B cell (primary cell): ENCODE results near the gene CYP26A1. TPM values are rescaled to one million over a fixed set of nuclear protein-coding genes. Genes with fewer than 3 reads are reported as not detected.

Experiments
- ATAC-seq: fragments of 200-7000 bp; cut with Tn5 transposase; one replicate; pipeline ENCODE4 v1.10.0; 2021; ENCODE audit warnings: low read depth, mild to moderate bottlenecking, moderate number of reproducible peaks, moderate library complexity
- CTCF ChIA-PET: fragments of 350-600 bp; sonication (Branson Sonifier 250); formaldehyde crosslinking; loops from one replicate; lab custom pipeline; 2021; ENCODE audit warnings: antibody characterized with exemption, inconsistent platforms; lab: Charles Lee
- POLR2A ChIA-PET: fragments of 350-600 bp; sonication (Branson Sonifier 250); formaldehyde crosslinking; loops from one replicate; lab custom pipeline; 2021; ENCODE audit warnings: antibody characterized with exemption; lab: Charles Lee
- DNase-seq: peaks from one replicate; pipeline ENCODE4 v3.0.0; 2013
- H2AFZ ChIP-seq: 2 replicates; pipeline ENCODE4 v1.6.1; 2012; ENCODE audit warnings: mild to moderate bottlenecking, low read depth, low read length; ENCODE audit not compliant: insufficient read depth, poor library complexity, severe bottlenecking
- H3K27ac ChIP-seq, 2 donors: 1 replicate in 1 of 2; 2 replicates in 1 of 2; pipeline ENCODE4 v1.5.1; 2012 to 2013; ENCODE audit warnings: low read length in 2 of 2, mild to moderate bottlenecking in 2 of 2, moderate library complexity in 1 of 2
- H3K27me3 ChIP-seq, 4 experiments: fragments of 200-600 bp in 1 of 4; sonication (generic) in 1 of 4; replicated peaks in 1 of 4; 1 replicate in 2 of 4; 2 replicates in 2 of 4; pipeline versions ENCODE4 v1.6.1 to v1.7.0; 2013 to 2016; ENCODE audit warnings: low read length in 3 of 4, mild to moderate bottlenecking in 2 of 4, mixed read lengths in 1 of 4, moderate library complexity in 1 of 4; ENCODE audit not compliant: insufficient read depth in 4 of 4, control insufficient read depth in 3 of 4; ENCODE audit errors: control extremely low read depth in 1 of 4
- H3K36me3 ChIP-seq, 2 experiments: replicated peaks in 1 of 2; 1 replicate in 1 of 2; 2 replicates in 1 of 2; pipeline versions ENCODE4 v1.6.1 to v1.7.1; 2013; ENCODE audit warnings: low read length in 1 of 2; ENCODE audit not compliant: insufficient read depth in 2 of 2, control insufficient read depth in 1 of 2; ENCODE audit errors: control extremely low read depth in 1 of 2, extremely low read depth in 1 of 2
- H3K4me1 ChIP-seq, 2 donors: fragments of 200-600 bp in 1 of 2; sonication (generic) in 1 of 2; 1 replicate in 1 of 2; 2 replicates in 1 of 2; pipeline versions ENCODE4 v1.5.1 to v1.6.1; 2013 to 2017; ENCODE audit warnings: low read length in 2 of 2; ENCODE audit not compliant: control insufficient read depth in 2 of 2, insufficient read depth in 2 of 2
- H3K4me2 ChIP-seq: replicated peaks from 2 replicates; pipeline ENCODE3; 2012; ENCODE audit warnings: mild to moderate bottlenecking, low read depth, low read length; ENCODE audit not compliant: poor library complexity, severe bottlenecking
- H3K4me3 ChIP-seq, 5 experiments: fragments of 200-600 bp in 1 of 5; sonication (generic) in 1 of 5; 1 replicate in 3 of 5; 2 replicates in 2 of 5; pipeline versions ENCODE4 v1.5.1 to v1.7.0; 2011 to 2016; ENCODE audit warnings: low read length in 4 of 5, mild to moderate bottlenecking in 4 of 5, low read depth in 2 of 5, control low read depth in 1 of 5, moderate library complexity in 1 of 5; ENCODE audit not compliant: insufficient read depth in 1 of 5; ENCODE audit errors: control extremely low read depth in 1 of 5, extremely low read depth in 1 of 5
- H3K79me2 ChIP-seq: fragments of 200-600 bp; sonication (generic); one replicate; pipeline ENCODE4 v1.6.0; 2016; ENCODE audit warnings: low read length; ENCODE audit not compliant: control insufficient read depth, insufficient read depth
- H3K9ac ChIP-seq: fragments of 200-600 bp; sonication (generic); 2 replicates; pipeline ENCODE4 v1.6.1; 2017; ENCODE audit warnings: mild to moderate bottlenecking, low read length, moderate library complexity
- H3K9me3 ChIP-seq, 3 donors: one replicate each; pipeline versions ENCODE4 v1.6.1 to v1.7.1; 2013; ENCODE audit warnings: low read length in 2 of 3; ENCODE audit not compliant: control insufficient read depth in 2 of 3, insufficient read depth in 1 of 3; ENCODE audit errors: control extremely low read depth in 1 of 3
- H4K20me1 ChIP-seq: 2 replicates; pipeline ENCODE4 v1.6.0; 2012; ENCODE audit warnings: mild to moderate bottlenecking, low read length; ENCODE audit not compliant: insufficient read depth, control insufficient read depth, poor library complexity, severe bottlenecking
- H3K27ac Mint-ChIP-seq: one replicate; pipeline ENCODE4 v1.8.0; 2021; ENCODE audit warnings: mixed read lengths
- H3K27me3 Mint-ChIP-seq: one replicate; pipeline ENCODE4 v1.8.0; 2021; ENCODE audit warnings: mixed read lengths
- H3K4me1 Mint-ChIP-seq: one replicate; pipeline ENCODE4 v1.8.0; 2021; ENCODE audit warnings: mixed read lengths
- H3K4me3 Mint-ChIP-seq: one replicate; pipeline ENCODE4 v1.8.0; 2021; ENCODE audit warnings: mixed read lengths
- H3K9me3 Mint-ChIP-seq: one replicate; pipeline ENCODE4 v1.8.0; 2022; ENCODE audit warnings: mixed read lengths; ENCODE audit not compliant: insufficient read depth
- CTCF ChIP-seq: fragments of 200-600 bp; IDR thresholded peaks from one replicate; pipeline ENCODE4 v1.8.0; 2022; ENCODE audit warnings: antibody characterized with exemption, mild to moderate bottlenecking
- EZH2 ChIP-seq: IDR thresholded peaks from 2 replicates; pipeline ENCODE4 v1.6.1; 2012; ENCODE audit warnings: borderline replicate concordance, low read depth, mild to moderate bottlenecking, moderate library complexity, low read length; ENCODE audit not compliant: insufficient read depth, poor library complexity, severe bottlenecking
- WGBS: methylation state at CpG from one replicate; pipeline ENCODE4 v1.1.5; 2013; ENCODE audit warnings: missing lambda C conversion rate; ENCODE audit not compliant: insufficient coverage; 5-methylcytosine and 5-hydroxymethylcytosine counted together
- intact Hi-C: fragments of 100-400 bp; cut with micrococcal nuclease; formaldehyde crosslinking; loops from one replicate; pipeline ENCODE4 v1.10.0; 2022
- polyA plus RNA-seq: library from polyadenylated mRNA; depleted of rRNA; stranded (reverse); fragments of >200 nt; gene quantifications from 2 replicates; pipeline ENCODE4 v1.2.3, GENCODE V29; 2012
- total RNA-seq, 2 donors: library from RNA; stranded (reverse); fragments of 120-200 nt in 1 of 2; gene quantifications; 1 replicate in 1 of 2; 2 replicates in 1 of 2; pipeline versions ENCODE4 v1.2.3 to v1.2.4, GENCODE V29; 2013 to 2022

CYP26A1 gene
- total and polyA plus RNA-seq, 2 donors (not counting 1 experiment from before 2014, with no cell fraction given) = not detected

GRCh38 chr10:93060887-93061593 is 12.7 kb upstream of the CYP26A1 start:
- intact Hi-C loops = no loop called here
- DNase-seq = peak; percentile 12
- Histone ChIP-seq H3K4me3 (no peak overlapping the region), H3K27ac (no peak overlapping the region), H4K20me1 (peaks cover 4% of the 10 kb centered on the region), H3K79me2 (no peaks in the 10 kb centered on the region), H3K27me3 (peaks cover 0 to 33% (median 13%) of the 10 kb centered on the region in 4 experiments), H3K36me3 (peaks cover 1 to 11% of the 10 kb centered on the region in 2 experiments), H3K9ac (no peak overlapping the region), H2AFZ (no peak overlapping the region), H3K4me2 (peak overlapping the region; percentile 73), H3K9me3 (peaks cover 0 to 7% (median 0%) of the 10 kb centered on the region in 3 donors), H3K4me1 (peaks cover 23 to 26% of the 10 kb centered on the region in 2 donors)
- H3K9me3 Mint-ChIP-seq = no peaks in the 10 kb centered on the region
- no peak overlapping the region for H3K27ac Mint-ChIP-seq
- WGBS = 56% methylated on average over 45 of the region's 45 CpGs
- H3K27me3 Mint-ChIP-seq = peaks cover 39% of the 10 kb centered on the region
- H3K4me3 Mint-ChIP-seq = peak overlapping the region; percentile 74
- TF ChIP-seq EZH2 = no peak
- TF ChIP-seq CTCF = no peak
- ChIA-PET POLR2A (no interaction called here), CTCF (no interaction called here)
- no peak for ATAC-seq
- peaks cover 26% of the 10 kb centered on the region for H3K4me1 Mint-ChIP-seq
